ENCODE data around the gene EPS8.

Gene EPS8

GRCh38 chr12:15731940-15732339 lies 57.2 kb downstream of the EPS8 start:
- no peaks in the 10 kb centered on the region for H3F3A ChIP-seq (ENCODE audit: low read depth)

GRCh38 chr12:15729097-15729496 lies 60.1 kb downstream of the EPS8 start:
- Histone ChIP-seq H3K9ac (ENCODE audit: low read depth, low read length, poor library complexity, severe bottlenecking) (no peak overlapping the region), H3K4me2 (ENCODE audit: low read depth, low read length, poor library complexity, severe bottlenecking) (no peak overlapping the region), H3K4me3 (ENCODE audit: low read length, poor library complexity, severe bottlenecking) (no peak overlapping the region), H3F3A (ENCODE audit: low read depth) (no peaks in the 10 kb centered on the region), H3K9me2 (replicated peaks; ENCODE audit: low read depth, low read length) (no peaks in the 10 kb centered on the region), H3K9me3 (ENCODE audit: insufficient read depth, low read depth, low read length) (no peaks in the 10 kb centered on the region), H2AFZ (ENCODE audit: low read length) (no peak overlapping the region), H3K79me2 (ENCODE audit: insufficient read depth, low read length) (no peaks in the 10 kb centered on the region), H3K36me3 (ENCODE audit: insufficient read depth, low read length) (no peaks in the 10 kb centered on the region), H3K4me1 (ENCODE audit: insufficient read depth, low read length, poor library complexity, severe bottlenecking) (no peaks in the 10 kb centered on the region), H4K20me1 (ENCODE audit: insufficient read depth, low read length, poor library complexity, severe bottlenecking) (no peaks in the 10 kb centered on the region), H3K27me3 (ENCODE audit: insufficient read depth, low read length, poor library complexity, severe bottlenecking) (no peaks in the 10 kb centered on the region)
- TF ChIP-seq EZH2phosphoT487 (IDR thresholded peaks at IDR 0.05; ENCODE audit: borderline replicate concordance) (no peak), CTCF (conservative IDR thresholded peaks at IDR 0.05; ENCODE audit: low read length) (no peak)

More at GRCh38 chr12:15731940-15732339, 57.2 kb downstream of the EPS8 start:
- no peaks in the 10 kb centered on the region for H4K20me1 ChIP-seq (ENCODE audit: insufficient read depth, low read length, poor library complexity, severe bottlenecking)
- H3K4me2 ChIP-seq (ENCODE audit: low read depth, low read length, poor library complexity, severe bottlenecking): no peak overlapping the region
- H3K79me2 ChIP-seq (ENCODE audit: insufficient read depth, low read length): no peaks in the 10 kb centered on the region
- no peak overlapping the region for H3K9ac ChIP-seq (ENCODE audit: low read depth, low read length, poor library complexity, severe bottlenecking)
- TF ChIP-seq CTCF (conservative IDR thresholded peaks at IDR 0.05; ENCODE audit: low read length): no peak
- H3K27me3 ChIP-seq (ENCODE audit: insufficient read depth, low read length, poor library complexity, severe bottlenecking): no peaks in the 10 kb centered on the region
- H3K4me1 ChIP-seq (ENCODE audit: insufficient read depth, low read length, poor library complexity, severe bottlenecking): no peaks in the 10 kb centered on the region
- H3K9me3 ChIP-seq (ENCODE audit: insufficient read depth, low read depth, low read length): no peaks in the 10 kb centered on the region
- H3K4me3 ChIP-seq (ENCODE audit: low read length, poor library complexity, severe bottlenecking): no peak overlapping the region
- no peaks in the 10 kb centered on the region for H3K9me2 ChIP-seq (replicated peaks; ENCODE audit: low read depth, low read length)
- no peak overlapping the region for H2AFZ ChIP-seq (ENCODE audit: low read length)
- no peaks in the 10 kb centered on the region for H3K36me3 ChIP-seq (ENCODE audit: insufficient read depth, low read length)

GRCh38 chr12:15728118-15728598 lies 61.0 kb downstream of the EPS8 start:
- Histone ChIP-seq H3F3A (ENCODE audit: low read depth) (no peaks in the 10 kb centered on the region), H2AFZ (ENCODE audit: low read length) (no peak overlapping the region), H3K27me3 (ENCODE audit: insufficient read depth, low read length, poor library complexity, severe bottlenecking) (no peaks in the 10 kb centered on the region), H3K9me2 (replicated peaks; ENCODE audit: low read depth, low read length) (no peaks in the 10 kb centered on the region), H3K4me1 (ENCODE audit: insufficient read depth, low read length, poor library complexity, severe bottlenecking) (no peaks in the 10 kb centered on the region), H3K4me3 (ENCODE audit: low read length, poor library complexity, severe bottlenecking) (no peak overlapping the region), H3K36me3 (ENCODE audit: insufficient read depth, low read length) (no peaks in the 10 kb centered on the region), H4K20me1 (ENCODE audit: insufficient read depth, low read length, poor library complexity, severe bottlenecking) (no peaks in the 10 kb centered on the region), H3K9me3 (ENCODE audit: insufficient read depth, low read depth, low read length) (no peaks in the 10 kb centered on the region), H3K9ac (ENCODE audit: low read depth, low read length, poor library complexity, severe bottlenecking) (no peak overlapping the region), H3K79me2 (ENCODE audit: insufficient read depth, low read length) (no peaks in the 10 kb centered on the region), H3K4me2 (ENCODE audit: low read depth, low read length, poor library complexity, severe bottlenecking) (no peak overlapping the region)
- TF ChIP-seq CTCF (conservative IDR thresholded peaks at IDR 0.05; ENCODE audit: low read length): no peak
- no peak for TF ChIP-seq EZH2phosphoT487 (IDR thresholded peaks at IDR 0.05; ENCODE audit: borderline replicate concordance)
